OCI-LY7 (cell line): ENCODE data around the gene FAM222A.

Experiments used
- CTCF ChIP-seq: fragments of 200-600 bp; sonication (generic); conservative IDR thresholded peaks from 2 replicates; pipeline ENCODE4 v1.5.1; 2014; ENCODE audit warnings: mild to moderate bottlenecking, antibody characterized with exemption, low read length, moderate library complexity, mixed read lengths
- EZH2phosphoT487 ChIP-seq: fragments of 200-600 bp; sonication (generic); IDR thresholded peaks from 2 replicates; pipeline ENCODE4 v1.6.1; 2018; ENCODE audit warnings: low read depth, borderline replicate concordance, mild to moderate bottlenecking, mixed run types, antibody characterized with exemption, low read length, moderate library complexity, mixed read lengths

- no peak for TF ChIP-seq CTCF
- TF ChIP-seq EZH2phosphoT487 = no peak
Observed at GRCh38 chr12:109740694-109741245, 27.1 kb downstream of the FAM222A start.
